H1 (cell line): ENCODE data around the gene C1orf56. TPM values are rescaled to one million over a fixed set of nuclear protein-coding genes. Genes with fewer than 3 reads are reported as not detected.

Experiments
- CTCF ChIA-PET: fragments of 300-600 bp; sonication (Branson Sonifier 250); formaldehyde crosslinking; loops from one replicate; lab custom pipeline; 2021; ENCODE audit not compliant: partially characterized antibody; lab: Charles Lee
- POLR2A ChIA-PET: fragments of 300-600 bp; sonication (Branson Sonifier 250); formaldehyde crosslinking; loops from one replicate; lab custom pipeline; 2021; ENCODE audit warnings: inconsistent platforms; ENCODE audit not compliant: partially characterized antibody; lab: Charles Lee
- DNase-seq, 2 experiments: peaks; one replicate each; pipeline versions ENCODE4 v3.0.0 to v3.0.0-alpha.2; 2010 to 2022; ENCODE audit warnings: low spot score in 2 of 2, low read depth in 1 of 2, mixed read lengths in 1 of 2
- FAIRE-seq: peaks from 2 replicates; lab custom pipeline; 2011; peaks lifted over from hg19 to GRCh38; lab: Jason Lieb, UNC
- H2AFZ ChIP-seq: 2 replicates; pipeline ENCODE4 v1.8.1; 2012; ENCODE audit warnings: low read length, inconsistent platforms
- H2AK5ac ChIP-seq: 2 replicates; pipeline ENCODE4 v1.6.1; 2013; ENCODE audit warnings: low read depth, low read length
- H2BK120ac ChIP-seq: replicated peaks from 2 replicates; pipeline ENCODE3; 2013; ENCODE audit warnings: low read depth, low read length, inconsistent platforms
- H2BK12ac ChIP-seq: 2 replicates; pipeline ENCODE4 v1.6.1; 2013; ENCODE audit warnings: low read depth, low read length
- H2BK15ac ChIP-seq: 2 replicates; pipeline ENCODE4 v1.6.1; 2013; ENCODE audit warnings: low read length
- H2BK20ac ChIP-seq: 2 replicates; pipeline ENCODE4 v1.6.1; 2013; ENCODE audit warnings: low read length
- H2BK5ac ChIP-seq: 2 replicates; pipeline ENCODE4 v1.6.1; 2013; ENCODE audit warnings: low read depth, low read length
- H3K14ac ChIP-seq: 2 replicates; pipeline ENCODE4 v1.6.1; 2013; ENCODE audit warnings: inconsistent platforms; ENCODE audit not compliant: insufficient read length
- H3K18ac ChIP-seq: 2 replicates; pipeline ENCODE4 v1.6.1; 2013; ENCODE audit warnings: low read length; ENCODE audit errors: extremely low read depth
- H3K23ac ChIP-seq: 2 replicates; pipeline ENCODE4 v1.6.1; 2013; ENCODE audit warnings: inconsistent platforms; ENCODE audit not compliant: insufficient read length
- H3K23me2 ChIP-seq: 2 replicates; pipeline ENCODE4 v1.6.1; 2013; ENCODE audit warnings: low read depth, low read length
- H3K27ac ChIP-seq: 2 replicates; pipeline ENCODE4 v1.6.1; 2011; ENCODE audit warnings: low read depth, low read length, inconsistent platforms
- H3K27me3 ChIP-seq, 4 experiments: replicated peaks in 1 of 4; 1 replicate in 1 of 4; 2 replicates in 3 of 4; pipeline versions ENCODE4 v1.6.1 to v1.8.1; 2011 to 2013; ENCODE audit warnings: low read length in 3 of 4, mild to moderate bottlenecking in 3 of 4, inconsistent platforms in 2 of 4, mixed read lengths in 2 of 4, moderate library complexity in 1 of 4; ENCODE audit not compliant: control insufficient read depth in 3 of 4, insufficient read depth in 3 of 4; ENCODE audit errors: extremely low read depth in 1 of 4
- H3K36me3 ChIP-seq, 4 experiments: 2 replicates each; pipeline versions ENCODE4 v1.6.1 to v1.8.1; 2011 to 2013; ENCODE audit warnings: mild to moderate bottlenecking in 4 of 4, low read length in 3 of 4, moderate library complexity in 2 of 4, control low read depth in 1 of 4, inconsistent platforms in 1 of 4; ENCODE audit not compliant: insufficient read depth in 4 of 4, control insufficient read depth in 2 of 4
- H3K4ac ChIP-seq: replicated peaks from 2 replicates; pipeline ENCODE3; 2013; ENCODE audit warnings: low read length, low read depth, mixed read lengths, inconsistent platforms; ENCODE audit not compliant: insufficient read length
- H3K4me1 ChIP-seq, 4 experiments: replicated peaks in 1 of 4; 1 replicate in 1 of 4; 2 replicates in 3 of 4; pipeline versions ENCODE4 v1.6.1 to v1.8.1; 2011 to 2013; ENCODE audit warnings: low read length in 3 of 4, inconsistent platforms in 2 of 4, mixed read lengths in 1 of 4; ENCODE audit not compliant: insufficient read depth in 4 of 4, control insufficient read depth in 3 of 4
- H3K4me2 ChIP-seq, 2 experiments: 2 replicates each; pipeline versions ENCODE4 v1.6.1 to v1.8.1; 2011 to 2013; ENCODE audit warnings: low read depth in 2 of 2, low read length in 2 of 2, control low read depth in 1 of 2, inconsistent platforms in 1 of 2, mild to moderate bottlenecking in 1 of 2; ENCODE audit not compliant: insufficient read depth in 1 of 2
- H3K4me3 ChIP-seq, 4 experiments: fragments of 200-600, 300-600 bp in 1 of 4; sonication (generic), shearing (Covaris generic), sonication (Bioruptor Twin) in 1 of 4; 2 replicates each; pipeline versions ENCODE4 v1.5.1 to v1.8.1; 2011 to 2016; ENCODE audit warnings: low read length in 4 of 4, low read depth in 3 of 4, control low read depth in 2 of 4, inconsistent platforms in 2 of 4, mild to moderate bottlenecking in 2 of 4, mixed read lengths in 1 of 4, moderate library complexity in 1 of 4; ENCODE audit not compliant: insufficient read depth in 2 of 4; ENCODE audit errors: extremely low read depth in 1 of 4
- H3K56ac ChIP-seq: replicated peaks from 2 replicates; pipeline ENCODE3; 2013; ENCODE audit warnings: low read depth, mild to moderate bottlenecking, mixed read lengths, low read length, inconsistent platforms; ENCODE audit not compliant: insufficient read length
- H3K79me1 ChIP-seq: 2 replicates; pipeline ENCODE4 v1.6.1; 2013; ENCODE audit warnings: low read depth, low read length, control low read depth
- H3K79me2 ChIP-seq, 2 experiments: 2 replicates each; pipeline versions ENCODE4 v1.6.1 to v1.8.1; 2012 to 2013; ENCODE audit warnings: low read length in 2 of 2, mild to moderate bottlenecking in 2 of 2, inconsistent platforms in 1 of 2; ENCODE audit not compliant: insufficient read depth in 2 of 2, control insufficient read depth in 1 of 2
- H3K9ac ChIP-seq, 4 experiments: replicated peaks in 1 of 4; 1 replicate in 1 of 4; 2 replicates in 3 of 4; pipeline versions ENCODE4 v1.6.1 to v1.8.1; 2011 to 2013; ENCODE audit warnings: low read depth in 3 of 4, low read length in 3 of 4, control low read depth in 2 of 4, mild to moderate bottlenecking in 2 of 4, moderate library complexity in 2 of 4, inconsistent platforms in 1 of 4; ENCODE audit errors: extremely low read depth in 1 of 4
- H3K9me3 ChIP-seq, 2 experiments: 2 replicates each; pipeline versions ENCODE4 v1.6.1 to v1.8.1; 2012 to 2013; ENCODE audit warnings: mild to moderate bottlenecking in 2 of 2, moderate library complexity in 2 of 2, control low read depth in 1 of 2, inconsistent platforms in 1 of 2, low read depth in 1 of 2, low read length in 1 of 2, mixed read lengths in 1 of 2; ENCODE audit not compliant: insufficient read depth in 2 of 2
- H4K20me1 ChIP-seq, 2 experiments: replicated peaks in 1 of 2; 2 replicates each; pipeline versions ENCODE3 to v1.8.1; 2011 to 2013; ENCODE audit warnings: inconsistent platforms in 2 of 2, low read length in 2 of 2, mild to moderate bottlenecking in 1 of 2; ENCODE audit not compliant: insufficient read depth in 2 of 2, control insufficient read depth in 1 of 2
- H4K5ac ChIP-seq: 2 replicates; pipeline ENCODE4 v1.6.1; 2013; ENCODE audit warnings: low read length, low read depth, mixed read lengths, inconsistent platforms; ENCODE audit not compliant: insufficient read length
- H4K8ac ChIP-seq: 2 replicates; pipeline ENCODE4 v1.8.0; 2013; ENCODE audit warnings: mild to moderate bottlenecking, moderate library complexity, low read length, inconsistent platforms; ENCODE audit not compliant: insufficient read depth; ENCODE audit errors: extremely low read depth
- H4K91ac ChIP-seq: replicated peaks from 2 replicates; pipeline ENCODE3; 2013; ENCODE audit warnings: low read length, mixed read lengths, inconsistent platforms; ENCODE audit not compliant: insufficient read length
- CBX5 ChIP-seq: fragments of 300-800, 300-1000 bp; sonication (generic); IDR thresholded peaks from 2 replicates; pipeline ENCODE4 v1.7.1; 2016; ENCODE audit warnings: antibody characterized with exemption, low read length, low read depth
- CEBPB ChIP-seq: IDR thresholded peaks from 2 replicates; pipeline ENCODE4 v1.6.1; 2012; ENCODE audit warnings: low read depth, low read length
- CREB1 ChIP-seq: IDR thresholded peaks from 2 replicates; pipeline ENCODE4 v1.6.1; 2012; ENCODE audit warnings: inconsistent platforms
- FOSL1 ChIP-seq: IDR thresholded peaks from 2 replicates; pipeline ENCODE4 v1.6.1; 2011; ENCODE audit warnings: mild to moderate bottlenecking, low read depth, low read length, moderate library complexity; ENCODE audit not compliant: insufficient read depth
- HDAC6 ChIP-seq: IDR thresholded peaks from one replicate; pipeline ENCODE4 v1.7.1; 2012; ENCODE audit warnings: low read depth, mild to moderate bottlenecking, inconsistent platforms, low read length, moderate library complexity
- POLR2A ChIP-seq, 2 experiments: IDR thresholded peaks; 1 replicate in 1 of 2; 2 replicates in 1 of 2; pipeline ENCODE4 v1.6.1; 2011; ENCODE audit warnings: low read depth in 2 of 2, low read length in 2 of 2, mild to moderate bottlenecking in 2 of 2; ENCODE audit errors: control extremely low read depth in 1 of 2
- YY1 ChIP-seq: IDR thresholded peaks from 2 replicates; pipeline ENCODE4 v1.6.1; 2011; ENCODE audit warnings: low read depth, mild to moderate bottlenecking, low read length
- WGBS, 2 experiments: shearing (Covaris generic) in 1 of 2; methylation state at CpG; one replicate each; pipeline versions ENCODE4 v1.1.6 to v1.1.7; 2013 to 2015; ENCODE audit warnings: low lambda C conversion rate in 2 of 2, mixed read lengths in 2 of 2, inconsistent platforms in 1 of 2, low coverage in 1 of 2, missing lambda C conversion rate in 1 of 2; ENCODE audit not compliant: insufficient replicate concordance in 2 of 2, insufficient coverage in 1 of 2, insufficient read length in 1 of 2; ENCODE audit errors: extremely low coverage in 1 of 2, missing lambda C conversion rate in 1 of 2; 5-methylcytosine and 5-hydroxymethylcytosine counted together
- polyA plus RNA-seq, 7 experiments: library from polyadenylated mRNA; depleted of rRNA in 3 of 7; stranded (reverse) in 5 of 7; unstranded in 2 of 7; fragments of >200 nt in 5 of 7; fragments of 200-250 nt in 2 of 7; gene quantifications; 1 replicate in 5 of 7; 2 replicates in 1 of 7; 4 replicates in 1 of 7; pipeline versions ENCODE4 v1.2.1 to v1.2.3, GENCODE V29; 2011 to 2013; ENCODE audit warnings: missing spikeins in 2 of 7, mixed read lengths in 2 of 7
- total RNA-seq: library from RNA; stranded (reverse); fragmentation: NEBNext Ultra II Directional; extraction: Animal tissue kit (Norgen Biotek cat#: 25700); gene quantifications from 2 replicates; pipeline ENCODE4 v1.2.1, GENCODE V29; 2021

The C1orf56 gene
- total and polyA plus RNA-seq, 2 of the 8 experiments (the other 6 are each of a cell fraction or from before 2014, with no cell fraction given) = 3.0 to 3.4 TPM

DNA sequence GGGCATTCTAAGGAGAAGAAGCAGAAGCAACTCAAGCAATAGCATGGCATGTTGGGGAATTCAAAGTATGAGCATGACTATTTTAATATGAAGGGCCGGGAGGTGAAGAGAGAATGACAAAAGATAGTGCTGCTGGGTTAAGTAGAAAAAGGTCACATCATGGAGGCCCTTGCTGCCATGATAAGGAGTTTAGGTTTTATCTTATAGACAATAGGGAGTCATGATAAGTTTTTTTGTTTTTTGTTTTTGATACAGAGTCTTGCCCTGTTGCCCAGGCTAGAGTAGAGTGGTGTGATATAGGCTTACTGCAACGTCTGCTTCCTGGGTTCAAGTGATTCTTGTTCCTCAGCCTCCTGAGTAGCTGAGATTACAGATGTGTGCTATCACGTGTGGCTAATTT, 8.0 kb upstream of the C1orf56 start:
- Histone ChIP-seq H3K56ac (no peak overlapping the region), H2BK5ac (no peak overlapping the region), H3K27me3 (no peaks in the 10 kb centered on the region), H3K79me2 (no peaks in the 10 kb centered on the region), H3K79me1 (no peaks in the 10 kb centered on the region), H3K9me3 (no peaks in the 10 kb centered on the region; a peak in 1 of 4 replicates), H3K4ac (no peak overlapping the region), H3K36me3 (peaks cover 0 to 8% (median 3%) of the 10 kb centered on the region in 4 experiments; a peak in 4 of 8 replicates), H2BK12ac (no peak overlapping the region), H3K27ac (no peak overlapping the region), H4K91ac (no peak overlapping the region), H4K20me1 (no peaks in the 10 kb centered on the region)
- no peak for TF ChIP-seq YY1
- no peak for TF ChIP-seq POLR2A (IDR thresholded peaks at IDR 0.05; ENCODE audit: control extremely low read depth in 1 of 2, low read depth in 2 of 2, low read length in 2 of 2)
- no peak for TF ChIP-seq HDAC6
- no peak for TF ChIP-seq FOSL1
- no peak for TF ChIP-seq CEBPB
- no peak for TF ChIP-seq CREB1
- TF ChIP-seq CBX5 = no peak
- TF ChIP-seq, all 59 proteins: peak for 0
- H2BK120ac ChIP-seq = no peak overlapping the region
- H3K18ac ChIP-seq = no peak overlapping the region
- ChIA-PET POLR2A (interaction anchor here (1.0 to 6.4 kb wide), 5 partner anchors 9 to 106 kb away, joined by 3 to 58 read pairs (median 3); partner anchors contain the start of gene C1orf56), CTCF (interaction anchor here (1.9 kb wide), 1 partner anchor 9 kb away, joined by 6 read pairs; no protein-coding TSS in a partner anchor)
- no peak overlapping the region for H3K4me3 ChIP-seq
- no peak overlapping the region for H3K14ac ChIP-seq
- no peak overlapping the region for H4K8ac ChIP-seq
- FAIRE-seq = no peak
- H3K4me1 ChIP-seq = peaks cover 0 to 3% (median 0%) of the 10 kb centered on the region in 4 experiments; a peak in 3 of 7 replicates
- no peak overlapping the region for H2AFZ ChIP-seq
- no peak overlapping the region for H3K9ac ChIP-seq
- DNase-seq = no peak
- WGBS, 2 experiments = 83% methylated on average over 3 of the region's 3 CpGs; no CpG with 5 or more reads in 1 of the 2 experiments
- H4K5ac ChIP-seq = no peak overlapping the region
- H3K23ac ChIP-seq = no peak overlapping the region
- H2BK15ac ChIP-seq = no peak overlapping the region
- no peak overlapping the region for H2AK5ac ChIP-seq
- H3K4me2 ChIP-seq = no peak overlapping the region
- no peak overlapping the region for H2BK20ac ChIP-seq
- no peaks in the 10 kb centered on the region for H3K23me2 ChIP-seq
